Astrocyte (in vitro differentiated cells and primary cell): ENCODE data around the gene LMTK2. TPM values are rescaled to one million over a fixed set of nuclear protein-coding genes. Genes with fewer than 3 reads are reported as not detected.

Source experiments
- DNase-seq: peaks from one replicate; pipeline ENCODE4 v3.0.0-alpha.2; 2010; ENCODE audit warnings: low read depth
- FAIRE-seq: peaks from 2 replicates; lab custom pipeline; 2011; peaks lifted over from hg19 to GRCh38; lab: Jason Lieb, UNC
- H2AFZ ChIP-seq: 2 replicates; pipeline ENCODE4 v1.6.0; 2012; ENCODE audit warnings: low read depth, low read length, inconsistent platforms
- H3K27ac ChIP-seq: 2 replicates; pipeline ENCODE4 v1.5.1; 2011; ENCODE audit warnings: low read depth, low read length, inconsistent platforms
- H3K27me3 ChIP-seq: 2 replicates; pipeline ENCODE4 v1.6.0; 2011; ENCODE audit warnings: low read length, inconsistent platforms; ENCODE audit not compliant: insufficient read depth
- H3K36me3 ChIP-seq: 2 replicates; pipeline ENCODE4 v1.5.1; 2011; ENCODE audit warnings: low read length, inconsistent platforms; ENCODE audit not compliant: insufficient read depth
- H3K4me1 ChIP-seq: 2 replicates; pipeline ENCODE4 v1.5.1; 2011; ENCODE audit warnings: low read length, inconsistent platforms; ENCODE audit not compliant: insufficient read depth
- H3K4me2 ChIP-seq: 2 replicates; pipeline ENCODE4 v1.6.0; 2012; ENCODE audit warnings: low read length, inconsistent platforms
- H3K4me3 ChIP-seq: 2 replicates; pipeline ENCODE4 v1.5.1; 2011; ENCODE audit warnings: low read depth, mild to moderate bottlenecking, low read length, inconsistent platforms; ENCODE audit not compliant: insufficient read depth
- H3K79me2 ChIP-seq: 2 replicates; pipeline ENCODE4 v1.6.0; 2012; ENCODE audit warnings: mild to moderate bottlenecking, low read length, inconsistent platforms; ENCODE audit not compliant: insufficient read depth
- H3K9ac ChIP-seq: 2 replicates; pipeline ENCODE4 v1.6.0; 2012; ENCODE audit warnings: mild to moderate bottlenecking, low read length, inconsistent platforms
- H3K9me3 ChIP-seq: 2 replicates; pipeline ENCODE4 v1.5.1; 2012; ENCODE audit warnings: low read depth, mild to moderate bottlenecking, low read length, inconsistent platforms; ENCODE audit not compliant: insufficient read depth
- H4K20me1 ChIP-seq: 2 replicates; pipeline ENCODE4 v1.6.0; 2012; ENCODE audit warnings: low read length, inconsistent platforms; ENCODE audit not compliant: insufficient read depth
- H3K27ac Mint-ChIP-seq: one replicate; pipeline ENCODE4 v1.8.0; 2021; ENCODE audit warnings: mild to moderate bottlenecking, mixed read lengths; ENCODE audit not compliant: unreplicated experiment
- H3K27me3 Mint-ChIP-seq: one replicate; pipeline ENCODE4 v1.8.0; 2021; ENCODE audit warnings: low read depth, mixed read lengths; ENCODE audit not compliant: unreplicated experiment
- H3K36me3 Mint-ChIP-seq: one replicate; pipeline ENCODE4 v1.8.0; 2021; ENCODE audit warnings: low read depth, mixed read lengths; ENCODE audit not compliant: unreplicated experiment
- H3K4me1 Mint-ChIP-seq: one replicate; pipeline ENCODE4 v1.8.0; 2021; ENCODE audit warnings: low read depth, mixed read lengths; ENCODE audit not compliant: unreplicated experiment
- H3K4me3 Mint-ChIP-seq: one replicate; pipeline ENCODE4 v1.8.0; 2021; ENCODE audit warnings: mild to moderate bottlenecking, moderate library complexity, mixed read lengths; ENCODE audit not compliant: unreplicated experiment
- H3K9me3 Mint-ChIP-seq: one replicate; pipeline ENCODE4 v1.8.0; 2021; ENCODE audit warnings: mild to moderate bottlenecking, mixed read lengths; ENCODE audit not compliant: unreplicated experiment
- CTCF ChIP-seq: IDR thresholded peaks from 2 replicates; pipeline ENCODE4 v1.5.1; 2011; ENCODE audit warnings: low read depth, mild to moderate bottlenecking, inconsistent platforms, low read length, moderate library complexity; ENCODE audit not compliant: insufficient read depth
- EZH2 ChIP-seq: IDR thresholded peaks from 2 replicates; pipeline ENCODE4 v1.6.1; 2012; ENCODE audit warnings: mild to moderate bottlenecking, low read length, inconsistent platforms; ENCODE audit not compliant: insufficient read depth
- total RNA-seq: library from RNA; stranded (reverse); gene quantifications from 2 replicates; pipeline ENCODE4 v1.2.1, GENCODE V29; 2021

LMTK2 gene
- total RNA-seq, 1 donor from 2014 or later: 15.2 TPM

DNA sequence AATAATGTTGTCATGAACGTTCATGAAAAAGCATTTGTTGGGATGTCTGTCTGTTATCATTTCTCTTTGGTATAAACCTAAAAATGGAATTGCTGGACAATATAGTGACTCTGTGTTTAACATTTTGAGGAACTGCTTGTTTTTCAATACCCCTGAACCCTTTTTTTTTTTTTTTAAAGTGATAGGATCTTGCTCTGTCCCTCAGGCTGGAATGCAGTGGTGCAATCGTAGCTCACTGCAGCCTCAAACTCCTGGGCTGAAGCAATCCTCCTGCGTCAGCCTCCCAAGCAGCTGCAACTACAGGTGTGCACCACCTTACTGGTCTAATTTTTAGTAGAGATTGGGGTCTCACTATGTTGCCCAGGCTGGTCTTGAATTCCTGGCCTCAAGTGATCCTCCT lies 15.1 kb upstream of the LMTK2 start:
- no peak for FAIRE-seq
- H3K27me3 ChIP-seq: no peaks in the 10 kb centered on the region
- H3K4me3 ChIP-seq: no peak overlapping the region
- no peaks in the 10 kb centered on the region for H4K20me1 ChIP-seq
- no peaks in the 10 kb centered on the region for H3K79me2 ChIP-seq
- no peaks in the 10 kb centered on the region for H3K4me1 ChIP-seq
- Mint-ChIP-seq H3K27ac (no peak overlapping the region), H3K4me1 (no peaks in the 10 kb centered on the region), H3K27me3 (no peaks in the 10 kb centered on the region), H3K36me3 (no peaks in the 10 kb centered on the region), H3K4me3 (no peak overlapping the region), H3K9me3 (peaks cover 6% of the 10 kb centered on the region)
- H3K9ac ChIP-seq: no peak overlapping the region
- no peak overlapping the region for H2AFZ ChIP-seq
- no peak for DNase-seq
- no peaks in the 10 kb centered on the region for H3K9me3 ChIP-seq
- H3K27ac ChIP-seq: no peak overlapping the region
- H3K4me2 ChIP-seq: no peak overlapping the region
- TF ChIP-seq EZH2 (no peak), CTCF (no peak)
- no peaks in the 10 kb centered on the region for H3K36me3 ChIP-seq

GRCh38 chr7:98097042-98097645 lies 9.5 kb upstream of the LMTK2 start:
- Histone ChIP-seq H3K9me3 (no peaks in the 10 kb centered on the region), H3K79me2 (no peaks in the 10 kb centered on the region), H3K27me3 (no peaks in the 10 kb centered on the region), H3K4me2 (no peak overlapping the region), H3K27ac (no peak overlapping the region), H3K9ac (no peak overlapping the region), H3K4me1 (no peaks in the 10 kb centered on the region), H2AFZ (no peak overlapping the region), H3K4me3 (no peak overlapping the region), H3K36me3 (no peaks in the 10 kb centered on the region), H4K20me1 (no peaks in the 10 kb centered on the region)
- H3K36me3 Mint-ChIP-seq: peaks cover 2% of the 10 kb centered on the region
- TF ChIP-seq EZH2 (no peak), CTCF (no peak)
- H3K27me3 Mint-ChIP-seq: no peaks in the 10 kb centered on the region
- H3K4me1 Mint-ChIP-seq: no peaks in the 10 kb centered on the region
- no peak overlapping the region for H3K27ac Mint-ChIP-seq
- FAIRE-seq (no peak), DNase-seq (no peak)
- H3K4me3 Mint-ChIP-seq: no peak overlapping the region
- H3K9me3 Mint-ChIP-seq: peaks cover 34% of the 10 kb centered on the region

GRCh38 chr7:98100088-98100487 lies 6.6 kb upstream of the LMTK2 start:
- no peaks in the 10 kb centered on the region for H3K36me3 ChIP-seq
- H2AFZ ChIP-seq: no peak overlapping the region
- H3K36me3 Mint-ChIP-seq: peaks cover 2% of the 10 kb centered on the region
- no peaks in the 10 kb centered on the region for H3K79me2 ChIP-seq
- no peak overlapping the region for H3K4me2 ChIP-seq
- no peak overlapping the region for H3K27ac ChIP-seq
- peaks cover 31% of the 10 kb centered on the region for H3K9me3 Mint-ChIP-seq
- DNase-seq (no peak), FAIRE-seq (no peak)
- H3K4me3 Mint-ChIP-seq: no peak overlapping the region
- no peaks in the 10 kb centered on the region for H3K27me3 Mint-ChIP-seq
- H3K9me3 ChIP-seq: no peaks in the 10 kb centered on the region
- no peak for TF ChIP-seq CTCF
- no peak for TF ChIP-seq EZH2
- H3K9ac ChIP-seq: no peak overlapping the region
- no peaks in the 10 kb centered on the region for H3K4me1 ChIP-seq
- H3K4me1 Mint-ChIP-seq: no peaks in the 10 kb centered on the region
- no peaks in the 10 kb centered on the region for H4K20me1 ChIP-seq
- no peaks in the 10 kb centered on the region for H3K27me3 ChIP-seq
- no peak overlapping the region for H3K4me3 ChIP-seq
- H3K27ac Mint-ChIP-seq: no peak overlapping the region
